Activated CD4-positive, alpha-beta T cell treated with anti-CD3 and anti-CD28 coated beads, Interleukin-2, amount 50 U/mL, for 4 hours (primary cell): ENCODE data around the gene PMS1.
"Not testable (repeated sequence)": the region's sequence is repeated elsewhere in the genome, so short reads cannot be mapped to it uniquely, and the experiment has no call there.

Source experiments
- DNase-seq, 2 experiments: peaks; one replicate each; pipeline ENCODE4 v3.0.0-alpha.2; 2020

Gene PMS1

GRCh38 chr2:189866296-189866695 lies 82.0 kb downstream of the PMS1 start:
- DNase-seq, result no peak

GRCh38 chr2:189868896-189869295 lies 84.6 kb downstream of the PMS1 start:
- DNase-seq, result no peak

- DNase-seq, result no peak
Measured at GRCh38 chr2:189870381-189871085, 86.3 kb downstream of the PMS1 start.

GRCh38 chr2:189873696-189874095 lies 89.4 kb downstream of the PMS1 start:
- DNase-seq, result no peak

- no peak for DNase-seq
Measured at GRCh38 chr2:189874586-189875320, 90.5 kb downstream of the PMS1 start.

- DNase-seq, result no peak
Measured at GRCh38 chr2:189876271-189876670, 92.0 kb downstream of the PMS1 start.

- no peak for DNase-seq
Measured at GRCh38 chr2:189879716-189880081, 95.4 kb downstream of the PMS1 start.

- DNase-seq, result no peak
Measured at GRCh38 chr2:189880429-189880828, 96.2 kb downstream of the PMS1 start.

GRCh38 chr2:189880832-189881492 lies 96.7 kb downstream of the PMS1 start:
- DNase-seq, result no peak

- DNase-seq, result no peak
Measured at GRCh38 chr2:189885368-189885767, 101.1 kb downstream of the PMS1 start.

GRCh38 chr2:189892546-189893294 lies 108.5 kb downstream of the PMS1 start:
- not testable (repeated sequence) for DNase-seq

GRCh38 chr2:189896809-189897208 lies 112.6 kb downstream of the PMS1 start:
- no peak for DNase-seq

- no peak for DNase-seq
Measured at GRCh38 chr2:189899101-189899500, 114.9 kb downstream of the PMS1 start.

- DNase-seq, result no peak
Measured at GRCh38 chr2:189900726-189901125, 116.5 kb downstream of the PMS1 start.

GRCh38 chr2:189901664-189902063 lies 117.4 kb downstream of the PMS1 start:
- DNase-seq, result no peak

- DNase-seq, result no peak
Measured at GRCh38 chr2:189913821-189914220, 129.6 kb downstream of the PMS1 start.

GRCh38 chr2:189916651-189917050 lies 132.4 kb downstream of the PMS1 start:
- DNase-seq, result no peak
